Common myeloid progenitor, CD34-positive (primary cell): ENCODE measurements around the gene DNMT3B.

Experiments
- CTCF ChIA-PET: fragments of 350-600 bp; sonication (Branson Sonifier 250); formaldehyde crosslinking; loops from one replicate; lab custom pipeline; 2021; ENCODE audit warnings: antibody characterized with exemption; lab: Charles Lee
- POLR2A ChIA-PET: fragments of 350-600 bp; sonication (Branson Sonifier 250); formaldehyde crosslinking; loops from one replicate; lab custom pipeline; 2021; ENCODE audit warnings: antibody characterized with exemption; lab: Charles Lee
- DNase-seq, 3 donors: peaks; one replicate each; pipeline versions ENCODE4 v3.0.0 to v3.0.0-alpha.2; 2013
- H3K27ac ChIP-seq, 2 experiments: 1 replicate in 1 of 2; 2 replicates in 1 of 2; pipeline ENCODE4 v1.7.0; 2013; ENCODE audit warnings: inconsistent platforms in 2 of 2, low read length in 2 of 2, mild to moderate bottlenecking in 2 of 2, low read depth in 1 of 2, moderate library complexity in 1 of 2; ENCODE audit not compliant: severe bottlenecking in 2 of 2, insufficient read depth in 1 of 2, poor library complexity in 1 of 2
- H3K27me3 ChIP-seq, 5 experiments: replicated peaks in 2 of 5; 1 replicate in 3 of 5; 2 replicates in 2 of 5; pipeline versions ENCODE4 v1.6.1 to v1.7.0; 2013; ENCODE audit warnings: low read length in 4 of 5, mild to moderate bottlenecking in 2 of 5, moderate library complexity in 2 of 5, inconsistent platforms in 1 of 5; ENCODE audit not compliant: insufficient read depth in 5 of 5, control insufficient read depth in 4 of 5
- H3K36me3 ChIP-seq, 4 experiments: 1 replicate in 2 of 4; 2 replicates in 2 of 4; pipeline versions ENCODE4 v1.6.1 to v1.7.0; 2013; ENCODE audit warnings: low read length in 3 of 4, control low read depth in 1 of 4, mild to moderate bottlenecking in 1 of 4; ENCODE audit not compliant: control insufficient read depth in 4 of 4, insufficient read depth in 4 of 4
- H3K4me1 ChIP-seq, 4 experiments: 1 replicate in 3 of 4; 2 replicates in 1 of 4; pipeline versions ENCODE4 v1.6.1 to v1.7.1; 2013; ENCODE audit warnings: low read length in 3 of 4, mild to moderate bottlenecking in 3 of 4, control low read depth in 1 of 4, inconsistent platforms in 1 of 4, moderate library complexity in 1 of 4; ENCODE audit not compliant: control insufficient read depth in 4 of 4, insufficient read depth in 4 of 4; ENCODE audit errors: control extremely low read depth in 1 of 4
- H3K4me3 ChIP-seq, 7 experiments: 1 replicate in 4 of 7; 2 replicates in 3 of 7; pipeline versions ENCODE4 v1.5.1 to v1.7.0; 2013; ENCODE audit warnings: mild to moderate bottlenecking in 7 of 7, low read length in 6 of 7, moderate library complexity in 6 of 7, inconsistent platforms in 2 of 7, low read depth in 2 of 7, control low read depth in 1 of 7; ENCODE audit not compliant: insufficient read depth in 4 of 7, control insufficient read depth in 1 of 7; ENCODE audit errors: extremely low read depth in 1 of 7
- H3K9me3 ChIP-seq, 5 experiments: 1 replicate in 4 of 5; 2 replicates in 1 of 5; pipeline versions ENCODE4 v1.6.1 to v1.7.1; 2013; ENCODE audit warnings: low read length in 4 of 5, mild to moderate bottlenecking in 2 of 5, inconsistent platforms in 1 of 5, low read depth in 1 of 5, moderate library complexity in 1 of 5; ENCODE audit not compliant: control insufficient read depth in 4 of 5, insufficient read depth in 2 of 5; ENCODE audit errors: control extremely low read depth in 1 of 5
- WGBS: methylation state at CpG from one replicate; pipeline ENCODE4 v1.1.5; 2013; ENCODE audit not compliant: insufficient coverage; 5-methylcytosine and 5-hydroxymethylcytosine counted together

DNMT3B gene

DNA sequence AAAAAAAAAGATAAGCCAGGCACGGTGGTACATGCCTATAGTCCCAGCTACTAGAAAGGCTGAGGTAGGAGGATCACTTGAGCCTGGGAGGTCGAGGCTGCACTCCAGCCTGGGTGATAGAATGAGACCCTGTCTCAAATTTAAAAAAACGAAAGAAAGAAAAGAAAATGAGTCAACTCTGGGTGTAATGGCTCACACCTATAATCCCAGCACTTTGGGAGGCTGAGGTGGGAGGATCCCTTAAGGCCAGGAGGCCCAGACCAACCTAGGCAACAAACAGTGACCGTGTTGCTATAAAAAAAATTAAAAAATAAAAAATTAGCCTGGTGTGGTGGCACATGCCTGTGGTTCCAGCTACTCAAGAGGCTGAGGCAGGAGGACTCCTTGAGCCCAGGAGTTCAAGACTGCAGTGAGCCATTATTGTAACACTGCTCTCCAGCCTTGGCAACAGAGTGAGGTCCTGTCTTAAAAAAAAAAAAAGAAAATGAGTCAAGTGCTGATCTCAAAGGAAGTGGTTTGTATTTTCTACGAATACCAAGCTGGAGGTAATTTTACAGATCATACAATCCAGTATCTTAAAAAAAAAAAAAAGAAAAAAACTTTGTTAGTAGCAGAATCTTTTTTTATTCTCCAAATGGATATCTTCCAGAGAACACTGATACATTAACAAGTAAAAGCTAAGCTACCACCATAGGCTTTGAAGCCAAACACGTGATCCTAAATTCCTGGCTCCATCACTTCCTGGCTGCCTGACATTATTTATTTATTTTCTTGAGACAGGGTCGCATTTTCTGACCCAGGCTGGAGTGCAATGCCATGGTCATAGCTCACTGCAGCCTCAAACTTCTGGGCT lies 24.6 kb upstream of the DNMT3B start:
- H3K36me3 ChIP-seq: peaks cover 0 to 11% (median 4%) of the 10 kb centered on the region in 4 experiments
- ChIA-PET CTCF (interaction anchor here (0.6 to 1.5 kb wide), 7 partner anchors 39 to 189 kb away, joined by 3 to 4 read pairs (median 3); partner anchors contain the start of gene C20orf203), POLR2A (interaction anchor here (0.6 kb wide), 2 partner anchors 19 to 72 kb away, joined by 4 read pairs; no protein-coding TSS in a partner anchor)
- peak; percentile 49 to 81 (median 73) for DNase-seq
- no peaks in the 10 kb centered on the region for H3K27me3 ChIP-seq
- peak overlapping the region in 1 of 7 experiments; percentile 23 for H3K4me3 ChIP-seq
- H3K9me3 ChIP-seq: no peaks in the 10 kb centered on the region
- peaks cover 4 to 30% (median 21%) of the 10 kb centered on the region in 4 experiments for H3K4me1 ChIP-seq
- WGBS: 44% methylated on average over 4 of the region's 7 CpGs
- H3K27ac ChIP-seq: peak overlapping the region; percentile 40 to 49

DNA sequence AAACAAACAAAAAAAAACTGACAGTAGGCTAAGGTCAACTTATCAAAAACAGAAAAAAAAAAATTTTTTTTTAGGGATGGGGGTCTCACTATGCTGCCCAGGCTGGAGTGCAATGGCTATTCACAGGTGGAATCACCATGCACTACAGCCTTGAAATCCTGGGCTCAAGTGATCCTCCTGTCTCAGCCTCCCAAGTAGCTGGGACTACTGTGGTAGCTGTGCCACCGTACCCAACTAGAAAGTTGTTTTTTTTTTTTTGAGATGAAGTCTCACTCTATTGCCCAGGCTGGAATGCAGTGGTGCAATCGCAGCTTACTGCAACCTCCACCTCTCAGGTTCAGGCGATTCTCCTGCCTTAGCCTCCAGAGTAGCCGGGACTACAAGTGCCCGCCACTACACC lies 21.0 kb upstream of the DNMT3B start:
- Histone ChIP-seq H3K4me1 (peaks cover 10 to 51% (median 37%) of the 10 kb centered on the region in 4 experiments), H3K27ac (no peak overlapping the region), H3K9me3 (no peaks in the 10 kb centered on the region), H3K4me3 (no peak overlapping the region), H3K27me3 (no peaks in the 10 kb centered on the region), H3K36me3 (peaks cover 0 to 4% (median 1%) of the 10 kb centered on the region in 4 experiments)
- ChIA-PET POLR2A (no interaction called here), CTCF (interaction anchor here (5.9 kb wide), 1 partner anchor 37 kb away, joined by 33 read pairs; no protein-coding TSS in a partner anchor)
- DNase-seq: no peak
- WGBS: 100% methylated on average over 2 of the region's 5 CpGs

DNA sequence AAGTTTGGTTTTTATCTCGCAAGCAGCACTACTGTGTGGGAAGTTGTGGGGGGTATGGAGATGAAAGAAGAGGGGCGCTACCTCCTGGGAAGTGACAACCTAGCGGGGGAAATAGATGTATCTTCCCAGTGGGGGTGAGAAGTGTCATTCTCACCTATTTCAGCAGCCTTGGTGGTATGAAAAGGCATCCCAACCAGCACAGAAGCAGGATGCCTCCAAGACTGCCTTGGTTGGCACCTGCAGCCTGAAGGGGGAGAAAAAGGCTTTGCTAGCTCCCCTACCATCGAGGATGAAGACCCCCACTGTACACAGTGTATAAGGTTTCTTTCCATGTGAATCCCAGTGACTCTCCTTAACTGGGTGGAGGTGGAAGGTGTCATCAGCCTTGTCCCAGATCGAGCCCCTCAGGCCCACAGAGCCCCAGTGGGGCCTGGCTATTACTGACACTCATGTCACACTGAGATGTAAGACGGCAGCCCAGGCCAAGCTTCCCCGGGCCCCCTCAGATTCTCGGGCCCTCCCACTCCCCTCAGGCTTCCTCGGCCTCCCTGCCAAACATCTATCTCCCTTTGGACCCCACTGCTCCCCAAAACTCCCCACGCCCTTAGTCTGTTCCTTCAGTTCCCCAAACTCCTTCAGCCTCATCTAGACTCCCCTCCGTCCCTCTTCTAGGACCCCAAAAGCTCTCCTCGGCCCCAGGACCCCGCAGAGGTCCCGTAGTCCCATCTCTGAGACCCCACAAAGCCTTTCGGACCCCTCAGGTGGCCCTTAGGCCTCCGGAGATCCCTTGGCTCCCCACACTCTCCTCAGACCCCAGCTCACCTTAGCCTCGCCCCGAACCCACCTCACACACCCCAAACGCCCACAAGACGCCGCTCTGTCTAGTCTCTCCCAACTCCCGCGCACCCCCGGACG lies 19.6 kb upstream of the DNMT3B start:
- peak in 1 of 3 donors; percentile 29 for DNase-seq
- peaks cover 10 to 56% (median 40%) of the 10 kb centered on the region in 4 experiments for H3K4me1 ChIP-seq
- CTCF ChIA-PET: interaction anchor here (0.7 to 5.9 kb wide), 11 partner anchors 12 to 78 kb away, joined by 3 to 33 read pairs (median 5); partner anchors contain the start of gene C20orf203
- POLR2A ChIA-PET: interaction anchor here (0.6 to 1.8 kb wide), 6 partner anchors 14 to 69 kb away, joined by 3 to 11 read pairs (median 4); partner anchors contain the start of genes C20orf203 and DNMT3B
- H3K4me3 ChIP-seq: peak overlapping the region; percentile 45 to 96 (median 88)
- H3K9me3 ChIP-seq: no peaks in the 10 kb centered on the region
- peak overlapping the region; percentile 74 to 93 for H3K27ac ChIP-seq
- no peaks in the 10 kb centered on the region for H3K36me3 ChIP-seq
- under 1% methylated on average over 19 of the region's 25 CpGs for WGBS
- no peaks in the 10 kb centered on the region for H3K27me3 ChIP-seq

DNA sequence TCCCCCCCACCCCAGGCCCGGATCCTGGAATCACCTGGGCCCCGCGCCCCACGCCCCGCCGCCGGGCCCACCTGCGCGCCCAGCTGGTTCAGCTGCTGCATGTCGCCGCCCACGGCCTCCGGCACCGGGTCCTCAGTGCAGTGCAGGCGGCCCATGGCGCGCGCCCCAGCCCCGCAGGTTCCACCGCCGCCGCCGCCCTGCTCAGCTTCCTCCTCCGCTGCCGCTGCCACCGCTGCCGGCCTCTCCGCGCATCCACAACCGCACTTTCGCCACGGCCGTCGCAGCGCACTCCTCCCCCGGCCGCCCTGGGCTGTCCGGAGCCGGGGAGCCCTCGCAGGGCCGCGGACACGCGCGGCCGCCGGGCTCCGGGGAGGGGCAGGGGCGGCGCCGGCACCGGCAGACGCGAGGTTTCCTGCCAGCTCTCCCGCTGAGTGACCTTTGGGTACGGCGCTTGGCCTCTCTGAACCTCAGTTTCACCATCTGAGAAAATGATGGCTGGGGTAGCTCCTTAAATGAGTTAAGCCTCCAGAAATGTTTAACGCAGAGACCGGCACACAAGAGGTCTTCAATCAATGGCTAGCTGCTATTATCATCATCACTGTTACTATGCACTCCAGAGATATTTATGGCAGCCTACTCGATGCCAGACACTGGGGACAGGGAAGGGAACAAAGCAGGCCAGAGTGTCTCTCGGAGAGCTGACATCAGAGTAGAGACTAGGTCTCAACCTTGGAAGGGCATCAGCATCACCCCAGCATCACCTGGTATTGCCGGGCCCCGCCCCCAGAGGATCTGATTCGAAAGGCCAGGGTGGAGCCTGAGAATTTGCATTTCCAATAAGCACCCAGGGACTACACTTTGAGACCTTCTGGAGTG lies 18.7 kb upstream of the DNMT3B start, which contains the start of gene COMMD7:
TSS of gene COMMD7 (minus strand) at position 231 of the 876 bp plus-strand sequence. CDS start at position 155, 76 bp downstream.
- no peaks in the 10 kb centered on the region for H3K36me3 ChIP-seq
- peaks cover 10 to 47% (median 32%) of the 10 kb centered on the region in 4 experiments for H3K4me1 ChIP-seq
- POLR2A ChIA-PET: interaction anchor here (1.0 to 1.8 kb wide), 5 partner anchors 13 to 70 kb away, joined by 3 to 11 read pairs (median 6); partner anchors contain the start of genes C20orf203 and DNMT3B
- WGBS: 2% methylated on average over 57 of the region's 64 CpGs
- H3K27ac ChIP-seq: peak within 1 kb of the TSS; percentile 80 to 93
- CTCF ChIA-PET: interaction anchor here (0.8 to 5.9 kb wide), 11 partner anchors 12 to 78 kb away, joined by 3 to 33 read pairs (median 5); partner anchors contain the start of gene C20orf203
- H3K4me3 ChIP-seq: peak within 1 kb of the TSS; percentile 45 to 96 (median 88)
- H3K27me3 ChIP-seq: no peaks in the 10 kb centered on the region
- DNase-seq: peak; percentile 74 to 85 (median 75)
- H3K9me3 ChIP-seq: no peaks in the 10 kb centered on the region

DNA sequence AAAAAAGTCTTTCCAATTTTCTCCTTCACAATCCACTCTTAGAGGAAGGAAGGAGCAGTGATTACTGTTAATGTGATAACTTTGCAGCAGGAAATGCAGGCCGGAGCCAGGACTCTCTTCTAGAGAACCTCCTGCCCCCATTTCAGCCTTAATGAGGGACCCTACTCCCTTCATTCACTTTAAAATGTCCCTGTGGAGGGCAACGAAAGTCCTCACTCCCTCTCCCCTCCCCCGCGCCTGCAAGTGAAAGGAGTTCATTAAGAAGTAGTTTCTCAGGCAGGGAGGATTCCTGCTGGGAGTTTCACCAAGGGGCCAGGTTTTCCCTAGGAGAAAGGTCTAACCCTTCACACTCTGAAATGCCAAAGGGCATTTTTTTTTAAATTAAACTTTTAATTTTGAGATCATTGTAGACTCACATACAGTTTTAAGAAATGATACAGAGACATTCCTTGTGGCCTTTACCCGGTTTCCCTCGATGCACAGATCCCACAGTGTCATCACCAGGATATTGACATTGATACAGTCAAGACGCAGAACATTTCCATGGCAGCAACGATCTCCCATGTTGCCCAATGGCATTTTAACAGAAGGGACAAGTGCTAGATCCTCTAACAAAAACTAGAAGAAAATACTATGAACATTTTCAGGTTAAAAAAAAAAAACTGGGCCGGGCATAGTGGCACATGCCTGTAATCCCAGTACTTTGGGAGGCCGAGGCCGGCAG lies 12.1 kb upstream of the DNMT3B start:
- no peaks in the 10 kb centered on the region for H3K36me3 ChIP-seq
- CTCF ChIA-PET: no interaction called here
- 98% methylated on average over 7 of the region's 11 CpGs for WGBS
- H3K27me3 ChIP-seq: no peaks in the 10 kb centered on the region
- POLR2A ChIA-PET: no interaction called here
- H3K4me3 ChIP-seq: no peak overlapping the region
- H3K27ac ChIP-seq: no peak overlapping the region
- no peak for DNase-seq
- H3K9me3 ChIP-seq: no peaks in the 10 kb centered on the region
- peaks cover 0 to 29% (median 14%) of the 10 kb centered on the region in 4 experiments for H3K4me1 ChIP-seq
